ENCODE measurements around the gene GLP1R. TPM values are rescaled to one million over a fixed set of nuclear protein-coding genes. Genes with fewer than 3 reads are reported as not detected.

The GLP1R gene
- total and polyA plus RNA-seq, 2 donors (not counting 1 experiment from before 2014, with no cell fraction given), result not detected

DNA sequence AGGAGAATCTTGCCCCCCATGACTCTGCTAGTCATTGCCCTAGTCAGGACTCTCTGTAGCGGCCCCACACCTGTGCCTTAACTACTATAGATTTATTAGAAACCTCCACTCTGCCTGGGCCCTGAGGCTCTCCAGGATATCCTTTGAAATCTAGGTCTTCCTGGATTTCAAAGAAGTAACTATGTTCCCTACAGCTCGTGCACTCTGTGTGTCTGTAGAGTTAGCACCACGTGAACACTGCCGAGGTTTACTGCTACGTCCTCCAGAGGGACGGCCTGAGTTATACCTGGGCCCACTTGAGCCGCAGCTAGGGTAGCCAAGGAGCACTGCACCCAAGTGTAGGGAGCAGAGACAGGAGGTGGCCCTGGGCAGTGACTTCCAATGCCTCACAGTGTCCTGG, 19.8 kb downstream of the GLP1R start:
- intact Hi-C loops (cut with micrococcal nuclease), result no loop called here
- ATAC-seq (ENCODE audit: low read depth) (no peak), DNase-seq (no peak)
- no peak overlapping the region for H3K4me2 ChIP-seq (replicated peaks; ENCODE audit: low read depth, low read length, poor library complexity, severe bottlenecking)
- H3K27ac ChIP-seq (ENCODE audit: low read length in 2 of 2), result no peak overlapping the region
- POLR2A ChIA-PET, result no interaction called here
- no peaks in the 10 kb centered on the region for H4K20me1 ChIP-seq (ENCODE audit: control insufficient read depth, insufficient read depth, low read length, poor library complexity, severe bottlenecking)
- H3K36me3 ChIP-seq (replicated peaks in 1 of 2; ENCODE audit: control extremely low read depth in 1 of 2, control insufficient read depth in 1 of 2, extremely low read depth in 1 of 2, insufficient read depth in 2 of 2, low read length in 1 of 2), result no peaks in the 10 kb centered on the region
- no peaks in the 10 kb centered on the region for H3K4me1 ChIP-seq (ENCODE audit: control insufficient read depth in 2 of 2, insufficient read depth in 2 of 2, low read length in 2 of 2)
- peaks cover 27% of the 10 kb centered on the region for H3K27me3 Mint-ChIP-seq
- no peak overlapping the region for H3K27ac Mint-ChIP-seq
- TF ChIP-seq EZH2 (IDR thresholded peaks at IDR 0.05; ENCODE audit: borderline replicate concordance, insufficient read depth, low read depth, low read length, poor library complexity, severe bottlenecking) (no peak), CTCF (IDR thresholded peaks at IDR 0.05) (no peak)
- no peak overlapping the region for H3K4me3 Mint-ChIP-seq
- 71% methylated on average over 6 of the region's 7 CpGs for WGBS (ENCODE audit: insufficient coverage)
- no peaks in the 10 kb centered on the region for H3K79me2 ChIP-seq (ENCODE audit: control insufficient read depth, insufficient read depth, low read length)
- H3K9ac ChIP-seq (ENCODE audit: low read length), result no peak overlapping the region
- no peaks in the 10 kb centered on the region for H3K9me3 Mint-ChIP-seq (ENCODE audit: insufficient read depth)
- H2AFZ ChIP-seq (ENCODE audit: insufficient read depth, low read depth, low read length, poor library complexity, severe bottlenecking), result no peak overlapping the region
- no peak overlapping the region for H3K4me3 ChIP-seq (ENCODE audit: control extremely low read depth in 1 of 5, extremely low read depth in 1 of 5, insufficient read depth in 1 of 5, low read depth in 2 of 5, low read length in 4 of 5)
- CTCF ChIA-PET, result interaction anchor here (0.6 kb wide), 1 partner anchor 570 kb away, joined by 6 read pairs; no protein-coding TSS in a partner anchor
- H3K9me3 ChIP-seq (ENCODE audit: control extremely low read depth in 1 of 3, control insufficient read depth in 2 of 3, insufficient read depth in 1 of 3, low read length in 2 of 3), result no peaks in the 10 kb centered on the region
- H3K4me1 Mint-ChIP-seq, result no peaks in the 10 kb centered on the region
- peaks cover 0 to 3% (median 0%) of the 10 kb centered on the region in 4 experiments for H3K27me3 ChIP-seq (replicated peaks in 1 of 4; ENCODE audit: control extremely low read depth in 1 of 4, control insufficient read depth in 3 of 4, insufficient read depth in 4 of 4, low read length in 3 of 4)

- 93% methylated on average over 9 of the region's 9 CpGs for WGBS (ENCODE audit: insufficient coverage)
- no peak for TF ChIP-seq CTCF (IDR thresholded peaks at IDR 0.05)
- TF ChIP-seq EZH2 (IDR thresholded peaks at IDR 0.05; ENCODE audit: borderline replicate concordance, insufficient read depth, low read depth, low read length, poor library complexity, severe bottlenecking), result no peak
- DNase-seq (no peak), ATAC-seq (ENCODE audit: low read depth) (no peak)
- no peak overlapping the region for H3K4me3 ChIP-seq (ENCODE audit: control extremely low read depth in 1 of 5, extremely low read depth in 1 of 5, insufficient read depth in 1 of 5, low read depth in 2 of 5, low read length in 4 of 5)
- Mint-ChIP-seq H3K9me3 (ENCODE audit: insufficient read depth) (no peaks in the 10 kb centered on the region), H3K4me3 (no peak overlapping the region), H3K4me1 (no peaks in the 10 kb centered on the region), H3K27ac (no peak overlapping the region), H3K27me3 (peaks cover 17% of the 10 kb centered on the region)
- H2AFZ ChIP-seq (ENCODE audit: insufficient read depth, low read depth, low read length, poor library complexity, severe bottlenecking), result no peak overlapping the region
- peaks cover 0 to 3% (median 0%) of the 10 kb centered on the region in 4 experiments for H3K27me3 ChIP-seq (replicated peaks in 1 of 4; ENCODE audit: control extremely low read depth in 1 of 4, control insufficient read depth in 3 of 4, insufficient read depth in 4 of 4, low read length in 3 of 4)
- ChIA-PET POLR2A (no interaction called here), CTCF (no interaction called here)
- no peaks in the 10 kb centered on the region for H3K79me2 ChIP-seq (ENCODE audit: control insufficient read depth, insufficient read depth, low read length)
- no peaks in the 10 kb centered on the region for H3K4me1 ChIP-seq (ENCODE audit: control insufficient read depth in 2 of 2, insufficient read depth in 2 of 2, low read length in 2 of 2)
- H3K4me2 ChIP-seq (replicated peaks; ENCODE audit: low read depth, low read length, poor library complexity, severe bottlenecking), result no peak overlapping the region
- H4K20me1 ChIP-seq (ENCODE audit: control insufficient read depth, insufficient read depth, low read length, poor library complexity, severe bottlenecking), result no peaks in the 10 kb centered on the region
- no peak overlapping the region for H3K9ac ChIP-seq (ENCODE audit: low read length)
- intact Hi-C loops (cut with micrococcal nuclease), result no loop called here
- H3K9me3 ChIP-seq (ENCODE audit: control extremely low read depth in 1 of 3, control insufficient read depth in 2 of 3, insufficient read depth in 1 of 3, low read length in 2 of 3), result no peaks in the 10 kb centered on the region
- H3K27ac ChIP-seq (ENCODE audit: low read length in 2 of 2), result no peak overlapping the region
- no peaks in the 10 kb centered on the region for H3K36me3 ChIP-seq (replicated peaks in 1 of 2; ENCODE audit: control extremely low read depth in 1 of 2, control insufficient read depth in 1 of 2, extremely low read depth in 1 of 2, insufficient read depth in 2 of 2, low read length in 1 of 2)
Observed at GRCh38 chr6:39072830-39073229, 24.2 kb downstream of the GLP1R start.

All from B cell (primary cell).